Measurements from ENCODE around the gene STYXL1.

Gene STYXL1

DNA sequence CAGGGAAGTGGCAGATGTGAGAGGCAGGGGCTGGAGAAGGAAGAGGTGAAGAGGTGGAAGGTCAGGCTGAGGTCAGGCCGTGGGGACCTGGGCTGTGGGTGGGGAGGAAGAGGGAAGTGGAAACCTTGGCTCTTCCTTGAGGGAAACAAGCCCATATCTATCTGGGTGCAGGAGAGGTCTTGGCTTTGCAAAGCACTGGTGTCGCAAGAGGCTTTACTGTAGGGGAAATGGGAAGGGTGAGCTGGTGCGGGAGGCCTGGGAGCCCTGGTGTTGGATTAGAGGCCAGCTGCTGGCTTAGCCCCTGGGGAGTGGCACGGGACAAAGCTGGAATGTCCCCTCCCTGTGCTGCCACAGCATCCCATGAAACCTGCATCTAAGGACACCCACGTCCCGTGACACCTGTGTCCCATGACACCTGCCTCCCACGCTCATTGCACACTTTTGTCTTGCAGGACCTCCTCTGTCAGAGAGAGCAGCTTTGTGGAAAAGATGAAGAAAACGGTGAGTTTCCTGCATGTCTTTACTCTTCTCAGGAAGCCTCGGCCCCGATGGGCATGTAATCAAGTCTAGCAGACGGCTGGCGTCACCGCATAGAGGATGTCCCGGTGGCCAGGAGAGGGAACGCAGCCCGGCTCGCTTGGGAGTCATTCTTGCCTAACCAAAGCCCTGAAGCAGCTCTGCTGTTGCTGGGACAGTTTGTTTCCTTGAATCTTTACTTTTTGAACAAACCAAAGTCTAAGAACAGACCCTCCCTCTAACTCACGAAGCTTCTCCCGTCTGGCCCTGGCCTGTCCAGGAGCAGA is 75.6 kb downstream of the STYXL1 start:
- no peak for DNase-seq

DNA sequence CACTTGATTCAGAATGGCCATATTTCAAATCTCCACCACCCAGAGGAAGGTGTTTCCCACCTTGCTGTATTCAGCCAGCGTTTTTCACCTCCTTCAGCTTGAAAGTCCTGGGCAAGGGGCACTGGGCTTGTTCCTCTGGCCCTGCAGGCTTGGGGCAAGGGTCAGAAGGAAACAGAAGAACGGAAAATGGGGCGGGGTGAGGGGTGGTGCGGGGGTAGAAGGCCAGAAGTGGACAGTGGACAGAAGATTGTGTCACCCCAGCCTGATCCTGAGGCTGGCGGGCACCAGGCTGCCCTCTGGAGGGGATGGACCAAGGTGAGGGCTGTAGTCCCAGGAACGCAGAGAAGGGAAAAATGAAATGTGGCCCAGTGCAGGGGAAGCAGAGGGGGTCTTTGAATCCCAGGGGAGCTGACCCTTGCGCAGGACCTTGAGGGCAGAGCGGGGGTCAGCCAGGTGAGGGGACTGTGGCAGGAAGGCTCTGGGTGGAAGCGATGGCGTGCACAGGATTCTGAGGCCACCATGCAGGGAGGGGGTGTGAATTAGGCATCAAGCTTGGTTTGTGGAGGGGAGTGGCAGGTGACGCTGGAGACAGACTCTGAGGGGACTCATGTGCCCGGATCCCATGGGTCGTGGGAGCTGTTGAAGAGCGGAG is 76.4 kb downstream of the STYXL1 start:
- DNase-seq, result no peak

DNA sequence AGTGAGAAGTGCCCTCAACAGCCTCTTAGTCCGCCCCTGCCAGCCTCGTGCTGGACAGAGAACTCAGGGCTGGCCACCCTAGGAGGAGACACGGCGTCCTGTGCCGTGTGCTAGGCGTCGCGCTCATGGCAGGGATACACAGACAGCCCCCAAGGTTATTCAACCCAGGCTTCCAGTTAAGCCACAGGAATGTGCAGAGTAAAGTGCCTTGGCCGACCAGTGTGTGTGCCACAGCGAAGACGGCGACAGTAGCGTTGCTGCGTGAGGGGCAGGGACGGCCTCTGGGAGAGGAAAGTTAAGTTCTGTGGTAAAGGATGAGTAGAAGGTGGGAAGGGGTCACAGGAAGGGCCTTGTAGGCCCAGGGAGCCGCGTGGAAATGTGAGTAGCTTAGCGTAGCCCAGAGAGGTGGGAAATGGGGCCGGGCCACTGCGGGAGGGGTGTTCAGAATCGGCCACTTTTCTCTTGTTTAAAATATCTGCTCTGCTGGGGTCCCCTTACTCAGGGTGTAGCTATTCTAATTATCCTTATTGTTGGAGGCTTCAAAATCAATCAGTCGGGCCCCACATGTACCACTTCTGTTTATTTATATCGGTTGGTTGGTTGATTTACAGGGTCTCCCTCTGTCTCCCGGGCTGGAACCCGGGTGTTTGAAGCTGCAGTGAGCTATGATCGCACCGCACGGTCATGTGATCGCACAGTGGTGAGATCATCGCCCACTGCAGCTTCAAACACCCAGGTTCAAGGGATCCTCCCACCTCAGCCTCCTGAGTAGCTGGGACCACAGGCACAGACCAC is 77.9 kb downstream of the STYXL1 start:
- DNase-seq, result no peak

DNA sequence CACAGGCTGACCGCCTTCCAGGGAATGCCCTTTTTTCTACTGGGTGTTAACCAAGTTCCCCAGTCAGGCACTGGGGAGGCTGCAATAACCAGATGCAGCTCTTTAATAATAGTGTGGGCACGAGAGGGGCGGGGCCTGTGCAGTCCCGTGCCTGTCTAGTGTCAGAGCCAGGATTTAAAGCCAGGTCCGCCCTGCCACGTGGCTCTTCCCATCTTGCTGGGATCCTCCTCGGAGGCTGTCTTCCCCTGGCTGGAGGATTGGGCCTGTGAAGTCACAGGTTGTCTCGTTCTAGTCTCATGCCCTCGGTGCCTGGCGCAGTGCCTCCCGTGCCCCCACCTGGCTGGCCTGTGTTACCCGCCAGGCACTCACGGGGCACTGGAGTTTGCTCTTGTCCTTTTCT is 78.6 kb downstream of the STYXL1 start:
- DNase-seq, result no peak

DNA sequence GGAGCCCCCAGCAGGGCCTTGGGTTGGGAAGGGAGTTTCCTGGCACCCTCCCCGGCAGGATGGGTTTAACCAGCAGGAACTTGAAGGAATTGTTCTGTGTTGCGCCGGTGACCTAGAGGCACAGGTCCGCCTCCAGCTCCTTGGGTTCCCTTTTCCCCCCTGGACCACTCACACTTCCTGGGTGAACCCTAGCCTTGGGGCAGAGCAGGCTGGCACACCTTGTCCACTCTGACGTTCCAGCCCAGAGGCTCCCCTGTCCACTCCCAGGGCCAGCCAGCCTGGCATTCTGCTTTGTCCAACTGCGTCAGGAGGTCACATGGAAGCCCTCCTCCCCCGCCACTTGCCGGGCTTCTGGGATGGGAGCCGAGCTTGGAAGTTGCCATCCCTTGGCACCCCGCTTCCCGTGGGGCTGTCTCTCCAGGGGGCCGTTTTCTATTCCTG is 79.2 kb downstream of the STYXL1 start:
- DNase-seq, result no peak

DNA sequence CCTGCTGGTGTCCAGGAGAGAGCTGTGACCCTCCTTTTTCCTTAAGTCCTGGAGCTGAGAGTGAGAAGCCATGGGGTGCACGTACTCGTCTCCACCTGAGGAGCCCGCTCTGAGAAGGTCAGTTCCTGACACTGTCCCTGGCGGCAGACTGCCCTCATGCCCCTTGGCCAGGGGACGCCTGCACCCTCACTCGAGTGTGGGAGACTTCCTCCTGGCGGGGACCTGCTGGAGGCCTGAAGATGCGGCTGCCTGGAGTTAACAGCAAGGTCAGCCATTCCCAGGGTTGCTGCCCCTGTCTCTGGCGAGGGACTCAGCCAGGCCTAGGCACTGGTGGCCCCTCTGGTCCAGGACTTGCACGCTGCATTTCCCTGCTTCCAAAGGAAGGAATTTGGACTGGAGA is 79.8 kb downstream of the STYXL1 start:
- no peak for DNase-seq

DNA sequence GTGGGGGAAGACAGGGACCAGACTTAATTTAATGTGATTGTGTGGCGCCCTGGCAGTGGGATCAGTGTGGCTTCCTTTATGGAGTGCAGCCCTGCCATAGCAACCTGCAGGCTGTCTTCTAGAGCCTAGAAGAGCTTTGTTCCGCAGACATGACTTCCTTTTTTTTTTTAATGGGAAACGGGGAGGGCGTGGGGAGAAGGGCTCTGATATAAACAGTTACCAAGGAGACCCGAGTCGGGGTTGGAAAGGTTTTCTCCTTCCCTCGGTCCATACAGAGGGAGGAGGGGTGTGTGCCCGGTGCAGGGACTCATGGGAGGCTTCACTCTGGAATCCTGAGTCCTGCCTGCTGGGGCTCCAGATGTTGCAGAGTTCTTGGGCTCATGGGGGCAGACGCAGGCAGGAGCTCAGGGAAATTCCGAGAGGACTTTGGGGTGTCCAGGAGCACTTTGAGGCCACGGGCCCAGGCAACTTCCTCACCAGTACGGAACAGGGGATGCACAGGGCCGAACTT is 80.3 kb downstream of the STYXL1 start:
- no peak for DNase-seq

DNA sequence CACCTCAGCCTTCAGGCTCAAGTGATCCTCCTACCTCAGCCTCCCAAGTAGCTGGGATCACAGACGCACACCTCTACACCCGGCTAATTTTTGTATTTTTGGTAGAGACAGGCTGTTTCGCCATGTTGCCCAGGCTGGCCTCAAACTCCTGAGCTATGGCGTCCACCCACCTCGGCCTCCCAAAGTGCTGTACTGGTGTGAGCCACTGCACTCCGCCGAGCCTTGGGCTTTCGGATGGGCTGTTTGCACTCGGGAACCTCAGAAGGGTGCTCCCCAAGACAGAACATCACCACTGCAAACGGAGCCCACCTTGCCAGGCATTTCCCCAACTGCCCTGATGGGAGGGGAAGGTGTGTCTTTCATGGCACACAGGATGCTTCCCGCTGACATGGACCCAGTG is 80.7 kb downstream of the STYXL1 start:
- no peak for DNase-seq

DNA sequence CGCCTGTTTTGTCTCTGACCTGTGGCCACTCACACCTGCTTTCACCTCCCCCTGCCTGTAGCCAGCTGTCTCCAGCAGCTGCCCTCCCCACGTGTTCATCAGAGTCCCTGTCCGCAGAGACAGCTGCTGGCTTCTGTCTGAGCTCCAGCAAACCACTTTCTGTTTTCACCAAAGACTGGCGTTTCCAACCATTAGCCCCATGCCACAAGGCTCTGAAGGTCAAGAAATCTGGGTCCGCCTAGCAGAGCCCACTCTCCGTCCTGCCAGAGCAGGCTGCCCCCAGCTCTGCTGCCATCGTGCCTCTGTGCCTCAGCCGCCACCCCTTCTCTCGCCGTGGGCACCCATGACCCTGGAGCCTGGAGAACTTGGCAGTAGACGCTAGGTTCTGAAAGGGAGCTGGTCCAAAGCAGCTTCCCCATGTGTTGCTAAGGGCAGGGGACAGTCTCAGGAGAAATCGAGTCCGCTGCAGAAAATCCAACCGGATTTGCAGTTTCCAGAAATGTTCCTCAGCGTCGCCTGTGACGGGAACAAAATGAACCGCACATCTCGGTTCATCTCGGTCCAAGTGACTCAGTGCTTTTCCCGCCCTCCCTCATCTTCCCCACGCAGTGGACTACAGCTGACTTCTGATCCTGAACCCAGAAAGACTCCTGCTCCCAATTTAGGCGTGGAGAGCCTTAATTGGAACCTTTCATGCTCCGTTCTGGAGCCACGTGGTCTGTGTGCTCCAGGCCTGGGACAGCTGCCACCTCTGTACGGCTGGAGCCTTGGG is 81.4 kb downstream of the STYXL1 start:
- peak; percentile 39 for DNase-seq

DNA sequence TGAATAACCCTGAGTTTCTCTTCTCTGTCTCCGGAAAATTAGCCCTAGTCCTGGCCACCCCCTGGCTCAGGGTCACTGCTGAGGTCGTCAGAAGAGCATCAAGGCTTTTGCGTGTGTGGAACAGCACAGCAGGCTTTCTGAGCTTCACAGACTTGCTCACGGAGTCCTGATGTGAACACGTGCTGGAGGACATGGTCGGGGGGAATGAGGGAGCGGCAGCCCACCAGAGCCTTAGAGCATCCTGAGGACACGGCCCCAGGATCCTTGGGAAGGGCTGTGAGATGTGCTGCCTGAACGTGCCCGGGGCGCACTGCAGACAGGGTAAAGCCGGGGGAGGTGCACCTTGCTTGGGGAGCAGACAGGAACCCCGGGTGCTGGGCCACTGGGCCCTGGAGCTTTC is 82.2 kb downstream of the STYXL1 start:
- DNase-seq, result no peak

DNA sequence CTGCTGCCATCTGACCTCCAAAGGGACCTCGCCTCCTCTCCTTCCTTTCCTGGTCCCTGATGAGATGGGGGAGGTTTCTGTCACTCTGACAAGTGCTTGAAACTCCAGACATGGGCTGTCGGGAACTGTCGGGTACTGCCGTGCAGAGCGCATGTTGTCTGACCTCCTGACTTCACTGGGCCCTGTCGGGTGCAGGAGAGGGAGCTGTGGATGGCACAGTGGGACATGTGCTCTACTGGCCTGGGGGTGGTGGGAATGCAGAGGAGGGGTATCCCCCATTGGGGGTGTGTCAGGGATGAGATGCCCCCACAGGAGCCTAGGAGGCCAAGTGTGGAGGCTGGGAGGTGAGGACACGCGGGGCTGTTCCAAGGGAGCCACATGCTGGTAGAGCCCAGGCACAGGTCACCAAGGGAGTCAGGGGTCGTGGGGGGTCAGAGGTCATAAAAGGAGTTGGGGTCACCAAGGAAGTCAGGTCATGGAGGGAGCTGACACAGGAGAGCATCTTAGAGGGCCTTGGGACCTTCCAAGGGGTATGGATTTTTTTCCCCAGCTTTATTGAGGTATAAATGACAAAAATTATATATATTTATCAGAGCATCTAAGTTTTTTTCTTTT is 84.3 kb downstream of the STYXL1 start:
- DNase-seq, result no peak

DNA sequence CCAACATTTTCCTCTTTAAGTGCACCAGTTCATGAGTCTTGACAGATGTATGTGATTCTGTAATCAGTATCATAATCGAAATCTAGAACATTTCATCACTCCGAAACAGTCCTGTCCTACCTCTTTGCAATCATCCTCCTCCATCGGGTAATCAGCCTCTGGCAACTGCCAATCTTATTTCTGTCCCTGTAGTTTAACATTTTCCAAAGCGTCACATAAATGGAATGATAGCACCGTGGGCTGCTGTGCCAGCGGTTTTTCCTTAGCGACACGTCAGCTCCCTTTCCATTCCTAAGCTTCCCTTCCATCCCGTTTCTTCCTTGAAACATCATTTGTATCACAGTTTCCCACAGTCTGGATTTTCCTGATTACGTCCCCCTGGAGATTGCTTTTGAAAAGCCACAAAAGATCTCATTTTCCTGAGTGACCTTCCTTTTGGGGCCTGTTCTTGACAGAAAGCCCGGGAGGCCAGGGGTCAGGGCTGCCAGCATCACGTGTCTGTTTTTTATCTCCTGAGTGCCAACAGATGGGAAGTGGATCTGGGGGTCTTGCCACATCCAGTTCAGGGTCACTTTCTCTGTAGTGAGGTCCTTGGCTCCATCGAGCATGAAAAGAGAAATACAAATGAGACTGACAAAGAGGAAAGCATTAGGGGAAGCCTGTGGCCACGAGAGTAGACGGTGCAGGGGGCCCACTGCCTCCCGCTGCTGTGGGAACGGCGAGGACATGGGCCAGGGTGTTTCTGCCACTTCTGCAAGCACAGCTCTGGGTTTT is 85.0 kb downstream of the STYXL1 start:
- DNase-seq, result peak; percentile 68

DNA sequence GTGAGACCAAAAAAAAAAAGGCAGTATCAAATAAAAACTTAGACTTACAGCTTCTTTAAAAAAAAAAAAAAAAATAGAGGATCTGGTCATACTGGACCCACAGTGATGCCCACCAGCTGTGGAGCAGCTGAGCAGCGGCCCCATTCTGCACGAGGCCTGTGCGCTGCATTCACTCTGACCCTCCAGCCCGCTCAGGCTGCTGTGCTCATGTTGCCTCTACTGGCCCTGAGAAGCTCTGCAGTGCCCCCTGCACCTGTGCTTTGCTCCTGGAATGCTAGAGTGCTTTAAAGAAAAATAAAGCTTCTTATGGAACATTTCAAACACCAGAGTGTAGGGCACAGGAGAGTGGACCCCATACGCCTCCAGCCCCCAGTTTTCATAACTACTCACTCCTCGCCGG is 86.6 kb downstream of the STYXL1 start:
- DNase-seq, result no peak

DNA sequence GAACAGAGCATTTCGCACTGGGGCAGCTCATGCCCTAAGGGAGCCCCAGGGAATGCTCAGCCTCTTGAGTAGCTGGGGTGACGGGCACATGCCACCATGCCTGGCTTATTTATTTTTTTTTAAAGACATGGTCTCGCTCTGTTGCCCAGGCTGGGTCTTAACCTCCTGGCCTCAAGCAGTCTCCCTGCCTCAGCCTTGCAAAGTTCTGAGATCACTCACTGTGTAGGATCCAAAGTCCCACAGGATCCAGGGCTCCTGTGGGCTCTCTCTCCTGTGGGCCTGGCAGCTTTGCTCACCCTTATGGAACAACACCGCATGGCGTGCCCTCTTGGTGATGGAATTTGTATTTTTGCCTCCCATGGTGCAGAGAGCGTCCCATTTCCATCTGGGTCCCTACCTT is 87.4 kb downstream of the STYXL1 start:
- no peak for DNase-seq

DNA sequence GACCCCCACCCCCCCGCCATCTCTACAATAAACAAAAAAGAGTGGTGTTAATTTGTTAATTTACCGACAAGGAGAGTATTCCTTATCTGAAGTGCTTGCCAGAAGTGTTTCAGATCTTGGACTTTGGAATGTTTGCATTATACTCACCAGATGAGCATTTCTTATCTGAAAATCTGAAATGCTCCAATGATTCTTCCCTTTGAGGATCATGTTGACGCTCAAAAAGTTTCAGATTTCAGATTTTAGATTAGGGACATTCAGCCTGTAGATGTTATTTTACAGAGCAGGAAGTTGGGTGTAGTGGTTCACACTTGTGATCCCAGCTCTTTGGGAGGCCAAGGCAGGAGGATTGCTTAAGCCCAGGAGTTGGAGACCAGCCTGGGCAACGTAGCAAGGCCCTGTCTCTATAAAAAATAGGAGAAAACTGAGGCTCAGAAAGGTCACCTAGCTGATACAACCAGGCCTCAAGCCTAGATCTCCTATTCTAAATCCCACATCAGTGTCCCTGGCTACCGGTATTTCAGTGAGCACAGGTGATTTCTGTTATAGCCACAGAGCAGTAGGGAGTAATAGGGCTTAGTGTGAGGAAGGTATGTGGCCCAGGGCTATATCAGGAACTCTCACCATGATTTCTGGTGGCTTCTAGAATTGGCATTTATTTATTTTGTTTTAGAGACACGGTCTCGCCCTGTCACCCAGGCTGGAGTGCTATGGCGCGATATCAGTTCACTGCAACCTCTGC is 88.8 kb downstream of the STYXL1 start:
- no peak for DNase-seq

DNA sequence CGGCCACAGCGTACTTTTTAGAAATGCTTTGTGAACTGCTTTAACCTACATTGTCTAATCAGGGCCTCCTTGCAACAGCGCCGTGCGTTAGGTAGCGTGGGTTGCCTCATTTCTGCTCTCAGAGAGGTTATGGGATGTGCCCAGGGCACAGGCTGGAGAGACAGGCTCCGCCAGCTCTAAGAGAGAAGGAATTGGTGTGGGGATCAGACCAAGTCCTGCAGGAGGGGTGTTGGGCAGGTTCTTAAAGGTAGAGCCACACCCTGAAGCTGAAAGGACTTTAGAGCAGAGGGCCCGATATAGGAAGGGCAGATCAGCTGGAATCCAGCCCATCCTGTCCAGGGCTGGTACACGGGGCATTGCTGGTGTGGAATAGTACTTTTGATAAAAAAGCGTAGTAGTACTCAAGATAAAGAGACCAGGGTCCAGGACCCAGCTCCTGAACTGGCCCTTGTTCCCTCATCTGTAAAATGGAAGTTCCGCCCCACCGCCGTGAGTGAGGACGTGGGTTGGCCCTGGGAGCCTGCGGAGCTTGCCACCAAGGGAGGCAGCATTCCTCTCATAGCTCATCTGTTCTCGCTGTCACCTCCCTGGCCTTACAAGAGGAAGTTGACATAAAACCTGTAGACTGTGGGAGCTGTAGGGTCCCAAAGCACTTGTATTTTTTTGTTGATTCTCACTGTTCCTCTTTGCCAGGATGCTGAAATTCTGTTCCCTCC is 90.6 kb downstream of the STYXL1 start:
- DNase-seq, result no peak

DNA sequence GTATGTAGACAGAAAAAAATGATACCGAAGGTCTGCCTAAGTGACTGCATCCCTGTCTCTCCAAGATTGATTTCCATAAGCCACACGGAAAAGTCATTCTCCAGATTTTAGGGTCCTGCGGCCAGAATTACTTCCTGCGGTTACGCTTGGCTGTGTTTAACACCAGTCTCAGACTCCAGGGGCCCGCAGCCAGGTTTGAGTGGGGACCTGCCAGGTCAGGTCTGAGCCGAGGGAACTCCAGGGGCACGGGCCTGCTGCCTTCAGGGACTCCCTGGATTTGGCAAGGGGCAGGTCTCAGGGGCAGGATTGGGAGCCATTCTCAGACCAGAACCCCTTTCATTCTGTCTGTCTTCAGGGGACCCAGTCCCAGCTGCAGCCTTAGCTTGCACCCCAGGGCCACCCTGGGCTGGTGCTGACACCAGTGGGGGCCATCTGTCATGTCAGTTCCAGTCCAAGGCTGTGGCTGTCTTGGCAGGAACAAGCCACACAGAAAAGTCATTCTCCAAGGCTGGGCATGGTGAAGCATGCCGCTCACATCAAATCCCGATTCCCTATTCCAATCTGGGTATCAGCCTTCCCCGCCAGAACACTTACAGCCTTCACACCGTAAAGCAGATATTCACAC is 92.4 kb downstream of the STYXL1 start:
- DNase-seq, result no peak

DNA sequence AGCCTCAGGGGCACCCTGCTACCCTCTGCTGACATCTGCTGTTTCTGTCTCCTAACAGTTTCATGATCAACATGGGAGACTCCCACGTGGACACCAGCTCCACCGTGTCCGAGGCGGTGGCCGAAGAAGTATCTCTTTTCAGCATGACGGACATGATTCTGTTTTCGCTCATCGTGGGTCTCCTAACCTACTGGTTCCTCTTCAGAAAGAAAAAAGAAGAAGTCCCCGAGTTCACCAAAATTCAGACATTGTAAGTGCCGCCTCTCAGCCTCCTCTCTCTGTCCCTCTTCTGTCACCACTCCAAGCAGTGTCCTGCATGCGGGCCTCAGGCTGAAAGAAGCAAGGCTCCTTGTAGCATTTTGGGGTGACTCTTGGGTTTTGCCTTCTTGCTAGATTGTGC is 93.9 kb downstream of the STYXL1 start:
- DNase-seq, result no peak

DNA sequence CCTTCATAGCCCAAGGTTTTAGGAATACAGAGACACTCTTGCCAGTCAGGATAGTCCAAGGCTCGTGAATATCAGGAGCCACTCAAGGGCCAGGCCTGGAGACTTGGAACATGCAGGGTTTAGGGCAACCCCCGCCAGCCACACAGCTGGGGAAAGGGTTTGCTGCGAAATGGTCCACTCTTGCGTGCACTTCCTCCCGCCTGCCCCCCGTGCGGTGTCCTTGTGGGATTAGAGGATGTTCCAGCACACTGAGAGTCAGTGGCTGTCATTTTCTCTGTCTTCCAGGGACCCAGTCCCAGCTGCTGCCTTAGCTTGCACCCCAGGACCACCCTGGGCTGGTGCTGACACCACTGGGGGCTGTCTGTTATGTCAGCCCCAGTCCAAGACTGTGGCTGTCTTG is 94.4 kb downstream of the STYXL1 start:
- DNase-seq, result no peak

DNA sequence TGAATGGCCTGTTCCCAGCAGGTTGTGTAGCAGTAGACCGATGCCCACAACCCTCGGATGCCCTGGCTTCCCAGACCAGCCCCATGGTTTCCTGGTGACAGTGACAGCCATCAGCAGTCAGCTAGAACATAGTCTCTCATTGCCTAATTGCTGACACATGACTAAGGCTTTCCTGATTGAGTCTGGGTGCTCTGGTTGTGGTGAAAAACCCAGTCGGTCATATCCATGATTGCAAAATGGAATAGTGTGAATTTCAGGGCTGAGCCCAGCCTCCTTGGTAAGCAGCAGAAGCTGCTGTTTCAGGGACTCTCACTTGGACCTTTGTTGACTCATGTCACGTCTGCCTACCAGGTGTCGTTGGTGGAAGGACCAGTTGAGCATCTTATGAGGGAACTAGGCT is 96.3 kb downstream of the STYXL1 start:
- peak; percentile 57 for DNase-seq
